ENCODE data around the gene ADGRV1.
A peak's percentile ranks its signal among the peaks of the same experiment; 100 is the strongest.
"Not testable (repeated sequence)": the region's sequence is repeated elsewhere in the genome, so short reads cannot be mapped to it uniquely, and the experiment has no call there.

ADGRV1 gene

DNA sequence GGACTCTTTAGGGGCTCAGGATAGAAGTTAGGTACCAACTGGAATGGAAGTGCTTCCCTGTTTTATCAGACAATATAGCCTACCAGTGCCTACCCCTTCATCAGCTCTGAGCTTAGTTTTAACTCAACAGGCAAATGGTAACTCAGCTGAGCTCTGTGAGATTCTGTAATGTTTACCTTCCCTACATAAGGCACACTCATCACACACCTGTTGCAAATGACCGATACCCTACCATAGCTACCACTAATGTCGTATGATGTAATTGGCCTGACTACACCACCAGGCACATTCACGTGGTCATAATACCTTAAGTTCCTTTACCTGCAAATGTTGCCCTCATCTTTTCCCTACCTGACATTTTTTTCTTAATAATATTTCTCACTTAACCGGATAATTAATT lies 254.8 kb downstream of the ADGRV1 start:
- ATAC-seq (no peak), DNase-seq (no peak)
- H3K27ac Mint-ChIP-seq: no peak overlapping the region
- H3K4me3 Mint-ChIP-seq: no peak overlapping the region
- H3K27me3 Mint-ChIP-seq: no peaks in the 10 kb centered on the region
- no peaks in the 10 kb centered on the region for H3K4me1 Mint-ChIP-seq
- no peaks in the 10 kb centered on the region for H3K9me3 Mint-ChIP-seq

DNA sequence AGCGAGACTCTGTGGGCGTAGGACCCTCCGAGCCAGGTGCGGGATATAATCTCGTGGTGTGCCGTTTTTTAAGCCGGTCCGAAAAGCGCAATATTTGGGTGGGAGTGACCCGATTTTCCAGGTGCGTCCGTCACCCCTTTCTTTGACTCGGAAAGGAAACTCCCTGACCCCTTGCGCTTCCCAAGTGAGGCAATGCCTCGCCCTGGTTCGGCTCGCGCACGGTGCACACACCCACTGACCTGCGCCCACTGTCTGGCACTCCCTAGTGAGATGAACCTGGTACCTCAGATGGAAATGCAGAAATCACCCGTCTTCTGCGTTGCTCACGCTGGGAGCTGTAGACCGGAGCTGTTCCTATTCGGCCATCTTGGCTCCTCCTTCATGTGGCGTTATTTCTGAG lies 263.5 kb downstream of the ADGRV1 start:
- peaks cover 11% of the 10 kb centered on the region for H3K27me3 Mint-ChIP-seq
- DNase-seq, H3K9me3 Mint-ChIP-seq, ATAC-seq, H3K4me3 Mint-ChIP-seq, H3K27ac Mint-ChIP-seq, H3K4me1 Mint-ChIP-seq: not testable (repeated sequence)

DNA sequence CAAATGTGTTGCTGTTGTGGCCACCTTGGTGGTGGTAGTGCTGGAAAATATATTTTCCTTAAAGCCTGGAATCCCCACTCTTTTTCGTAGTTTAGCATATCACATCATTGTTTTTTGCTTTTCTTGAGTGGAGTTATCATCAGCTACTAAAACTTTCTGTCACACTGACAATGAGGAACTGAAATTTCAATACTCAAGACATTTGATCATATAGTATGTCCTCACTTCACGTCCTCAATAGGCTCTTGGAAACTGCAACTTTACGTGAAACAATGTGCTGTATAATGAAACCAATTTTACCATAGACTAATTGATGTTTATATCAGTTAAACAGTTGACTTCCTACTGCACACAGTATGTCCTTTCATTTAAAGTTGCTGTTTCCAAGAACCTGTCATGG lies 265.8 kb downstream of the ADGRV1 start:
- H3K9me3 Mint-ChIP-seq: no peaks in the 10 kb centered on the region
- no peaks in the 10 kb centered on the region for H3K4me1 Mint-ChIP-seq
- ATAC-seq (no peak), DNase-seq (no peak)
- no peak overlapping the region for H3K27ac Mint-ChIP-seq
- no peak overlapping the region for H3K4me3 Mint-ChIP-seq
- H3K27me3 Mint-ChIP-seq: peaks cover 11% of the 10 kb centered on the region

DNA sequence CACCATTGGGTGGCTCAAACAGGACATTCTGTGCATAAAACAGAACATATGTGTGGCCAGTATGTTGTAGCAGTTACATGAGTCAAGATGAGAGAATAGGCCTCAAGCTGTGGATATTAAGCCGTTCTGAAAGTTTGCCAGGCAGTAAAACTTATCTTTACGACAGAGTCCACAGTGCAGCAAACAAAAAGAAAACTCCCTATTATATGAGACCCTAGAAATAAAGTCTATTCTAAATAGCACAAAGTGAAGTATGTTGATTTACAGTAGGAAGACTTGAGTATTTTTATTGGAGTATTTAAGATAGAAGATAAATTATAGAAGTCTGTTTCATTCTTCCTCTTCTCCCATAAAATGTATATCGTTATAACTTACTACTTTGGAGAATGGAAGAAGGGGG lies 271.5 kb downstream of the ADGRV1 start:
- DNase-seq (no peak), ATAC-seq (no peak)
- Mint-ChIP-seq H3K9me3 (peaks cover 0 to 8% of the 10 kb centered on the region in 2 donors), H3K27ac (no peak overlapping the region), H3K4me1 (no peaks in the 10 kb centered on the region), H3K4me3 (no peak overlapping the region), H3K27me3 (peaks cover 12% of the 10 kb centered on the region)

DNA sequence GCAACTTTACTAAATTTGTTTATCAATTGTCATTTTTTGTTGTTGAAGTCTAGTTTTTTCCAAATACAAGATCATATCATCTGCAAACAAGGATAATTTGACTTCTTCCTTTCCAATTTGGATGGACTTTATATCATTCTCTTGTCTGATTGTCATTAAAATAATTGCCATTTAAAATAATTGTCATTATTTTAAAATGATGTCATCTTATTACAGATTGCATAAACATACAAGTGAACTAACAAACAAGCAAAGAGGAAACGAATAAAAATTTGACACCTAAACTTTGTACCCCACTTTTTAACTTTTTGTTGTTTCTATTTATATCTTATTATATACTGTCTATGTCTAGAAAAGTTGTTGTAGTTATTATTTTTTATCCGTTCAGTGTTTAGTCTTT lies 275.2 kb downstream of the ADGRV1 start:
- DNase-seq (no peak), ATAC-seq (no peak)
- H3K27ac Mint-ChIP-seq: no peak overlapping the region
- H3K9me3 Mint-ChIP-seq: peaks cover 0 to 8% of the 10 kb centered on the region in 2 donors
- H3K4me3 Mint-ChIP-seq: no peak overlapping the region
- peaks cover 18% of the 10 kb centered on the region for H3K27me3 Mint-ChIP-seq
- H3K4me1 Mint-ChIP-seq: no peaks in the 10 kb centered on the region

DNA sequence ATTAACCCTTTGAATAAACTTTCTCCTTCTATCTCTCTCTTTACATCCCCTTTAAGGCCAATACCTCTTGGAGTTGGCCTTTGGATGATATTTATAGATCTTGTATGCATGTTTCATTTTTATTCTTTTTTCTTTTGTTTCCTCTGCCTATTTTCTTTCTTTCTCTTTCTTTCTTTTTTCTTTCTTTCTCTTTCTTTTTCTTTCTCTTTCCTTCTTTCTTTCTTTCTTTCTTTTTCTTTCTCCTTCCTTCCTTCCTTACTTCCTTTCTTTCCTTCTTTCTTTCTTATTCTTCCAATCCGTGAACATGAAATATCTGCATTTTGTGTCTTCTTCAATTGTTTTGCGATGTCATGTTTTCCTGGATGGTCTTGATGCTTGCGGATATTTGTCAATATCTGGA lies 276.1 kb downstream of the ADGRV1 start:
- peaks cover 27% of the 10 kb centered on the region for H3K27me3 Mint-ChIP-seq
- no peak overlapping the region for H3K4me3 Mint-ChIP-seq
- H3K4me1 Mint-ChIP-seq: no peaks in the 10 kb centered on the region
- ATAC-seq: no peak
- no peak for DNase-seq
- no peak overlapping the region for H3K27ac Mint-ChIP-seq
- peaks cover 0 to 8% of the 10 kb centered on the region in 2 donors for H3K9me3 Mint-ChIP-seq

DNA sequence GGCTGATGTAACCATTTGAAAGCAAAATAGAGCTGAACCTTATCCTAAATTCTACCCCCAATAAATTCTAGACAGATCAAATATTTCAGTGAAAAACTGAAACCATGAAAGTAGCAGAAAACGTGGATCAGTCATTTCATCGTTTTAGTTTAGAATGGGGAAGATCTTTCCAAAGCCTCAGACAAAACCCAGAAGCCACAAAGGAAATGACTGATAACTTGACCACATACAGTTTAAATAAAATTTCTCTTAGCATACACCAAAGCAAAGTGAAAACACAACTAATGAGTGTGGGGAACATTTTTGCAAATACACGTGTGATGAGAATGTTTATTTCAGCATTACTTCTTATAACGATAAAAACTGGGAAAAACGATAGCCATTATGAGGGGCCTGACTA lies 284.8 kb downstream of the ADGRV1 start:
- Mint-ChIP-seq H3K4me1 (peaks cover 7% of the 10 kb centered on the region), H3K27ac (no peak overlapping the region), H3K9me3 (peaks cover 0 to 6% of the 10 kb centered on the region in 2 donors), H3K27me3 (peaks cover 39% of the 10 kb centered on the region), H3K4me3 (no peak overlapping the region)
- DNase-seq (no peak), ATAC-seq (peak; percentile 88)

DNA sequence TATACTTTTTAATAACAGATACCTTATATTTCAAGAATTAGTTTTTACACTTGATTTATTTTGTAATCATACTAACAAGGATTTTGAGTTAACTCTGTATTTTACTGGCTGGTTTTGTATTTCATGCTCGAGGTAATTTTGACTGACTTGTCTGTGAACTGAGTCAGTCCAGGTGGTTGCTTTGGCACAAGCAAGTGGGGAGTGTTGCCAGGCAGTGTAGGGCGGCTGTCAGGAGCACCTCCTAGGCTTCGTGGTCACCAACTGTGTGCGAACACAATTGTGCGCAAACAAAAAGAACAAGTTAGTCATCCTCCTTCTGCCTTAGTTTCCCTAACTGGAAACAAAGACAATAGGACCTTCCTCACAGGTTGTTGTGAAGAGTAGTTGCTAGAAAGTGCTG lies 286.3 kb downstream of the ADGRV1 start:
- no peak for ATAC-seq
- Mint-ChIP-seq H3K4me1 (peaks cover 7% of the 10 kb centered on the region), H3K4me3 (no peak overlapping the region), H3K27me3 (peaks cover 24% of the 10 kb centered on the region), H3K27ac (no peak overlapping the region), H3K9me3 (peaks cover 0 to 6% of the 10 kb centered on the region in 2 donors)
- no peak for DNase-seq

DNA sequence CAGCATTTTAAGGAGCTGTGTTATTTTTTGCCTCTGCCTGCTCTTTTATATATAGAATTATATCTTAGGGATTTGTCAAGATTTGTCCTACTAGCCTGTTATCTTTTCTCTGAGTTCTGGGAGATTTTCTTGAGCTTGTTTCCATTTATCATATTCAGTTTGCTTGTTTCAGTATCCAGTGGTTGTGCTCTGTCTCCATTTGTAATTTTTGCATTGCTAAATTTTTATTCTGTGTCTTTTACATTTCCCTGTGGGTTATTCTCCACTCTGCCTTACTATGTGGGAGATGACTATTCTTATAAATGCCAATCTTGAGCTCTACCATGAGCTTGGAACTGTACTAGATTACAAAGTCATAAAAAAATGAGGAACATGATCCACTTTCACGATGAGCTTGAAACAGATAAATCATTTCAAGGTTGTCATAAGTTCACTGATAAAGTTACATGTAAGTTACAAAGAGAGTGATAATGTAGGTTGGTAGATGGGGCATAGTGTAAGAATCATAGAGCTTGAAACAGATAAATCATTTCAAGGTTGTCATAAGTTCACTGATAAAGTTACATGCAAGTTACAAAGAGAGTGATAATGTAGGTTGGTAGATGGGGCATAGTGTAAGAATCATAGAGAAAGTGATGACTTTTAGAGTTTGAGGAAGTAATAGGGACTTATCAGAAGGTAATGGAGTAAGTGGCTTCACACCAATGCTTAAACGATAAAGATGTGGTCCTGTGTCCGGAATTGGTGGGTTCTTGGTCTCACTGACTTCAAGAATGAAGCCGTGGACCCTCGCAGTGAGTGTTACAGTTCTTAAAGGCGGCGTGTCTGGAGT lies 287.3 kb downstream of the ADGRV1 start:
- H3K9me3 Mint-ChIP-seq: peaks cover 0 to 6% of the 10 kb centered on the region in 2 donors
- ATAC-seq (no peak), DNase-seq (no peak)
- H3K4me1 Mint-ChIP-seq: peaks cover 7% of the 10 kb centered on the region
- H3K27me3 Mint-ChIP-seq: peaks cover 17% of the 10 kb centered on the region
- no peak overlapping the region for H3K27ac Mint-ChIP-seq
- no peak overlapping the region for H3K4me3 Mint-ChIP-seq

DNA sequence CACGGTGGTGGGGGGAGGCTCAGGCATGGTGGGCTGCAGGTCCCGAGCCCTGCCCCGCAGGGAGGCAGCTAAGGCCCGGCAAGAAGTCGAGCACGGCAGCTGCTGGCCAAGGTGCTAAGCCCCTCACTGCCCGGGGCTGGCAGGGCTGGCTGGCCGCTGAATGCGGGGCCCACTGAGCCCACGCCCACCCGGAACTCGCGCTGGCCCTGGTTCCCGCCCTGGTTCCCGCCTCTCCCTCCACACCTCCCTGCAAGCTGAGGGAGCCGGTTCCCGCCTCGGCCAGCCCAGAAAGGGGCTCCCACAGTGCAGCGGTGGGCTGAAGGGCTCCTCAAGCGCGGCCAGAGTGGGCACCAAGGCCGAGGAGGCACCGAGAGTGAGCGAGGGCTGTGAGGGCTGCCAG lies 289.0 kb downstream of the ADGRV1 start:
- not testable (repeated sequence) for DNase-seq, ATAC-seq, H3K9me3 Mint-ChIP-seq, H3K27ac Mint-ChIP-seq, H3K4me3 Mint-ChIP-seq, H3K4me1 Mint-ChIP-seq
- peaks cover 17% of the 10 kb centered on the region for H3K27me3 Mint-ChIP-seq

DNA sequence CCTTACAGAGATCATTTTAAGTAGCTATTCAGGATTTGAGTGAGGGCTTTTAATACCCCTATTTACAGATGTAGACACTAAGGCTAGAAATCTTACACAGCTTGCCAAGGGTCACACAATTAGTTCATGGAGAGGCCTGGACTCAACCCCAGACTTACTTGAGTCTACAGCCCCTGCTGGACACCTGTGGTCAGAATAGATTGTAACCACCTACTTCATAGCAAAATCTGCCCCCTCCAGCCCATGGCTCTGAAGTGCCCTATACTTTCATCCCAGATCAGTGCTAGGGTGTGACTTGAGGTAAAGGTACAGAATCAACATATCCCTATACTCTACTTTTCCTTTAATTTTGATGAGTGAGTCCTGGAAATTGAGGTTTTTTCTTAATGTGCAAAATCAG lies 291.3 kb downstream of the ADGRV1 start:
- H3K4me3 Mint-ChIP-seq: no peak overlapping the region
- no peak for ATAC-seq
- no peak overlapping the region for H3K27ac Mint-ChIP-seq

DNA sequence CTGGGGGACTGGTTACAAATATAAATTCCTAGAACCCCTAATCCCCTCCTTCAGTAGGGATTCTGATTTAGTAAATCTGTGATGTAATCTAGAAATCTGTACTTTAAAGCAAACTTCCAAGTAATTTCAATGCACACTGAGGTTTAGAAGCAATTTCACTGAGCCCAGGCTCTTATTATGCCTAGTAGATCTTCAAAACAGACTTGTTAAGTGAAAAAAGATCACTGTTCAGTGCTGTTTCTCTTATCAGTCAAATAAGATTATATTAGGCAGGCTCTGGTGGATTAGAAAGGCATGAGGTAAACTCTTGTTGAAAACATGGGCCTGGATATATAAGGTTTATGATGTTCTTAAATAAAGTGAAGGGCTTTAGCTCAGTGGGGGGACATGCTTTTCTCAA lies 293.9 kb downstream of the ADGRV1 start:
- DNase-seq: no peak
- ATAC-seq: no peak
- Mint-ChIP-seq H3K27ac (no peak overlapping the region), H3K27me3 (no peaks in the 10 kb centered on the region), H3K4me3 (no peak overlapping the region), H3K9me3 (no peaks in the 10 kb centered on the region), H3K4me1 (no peaks in the 10 kb centered on the region)

More for the DNA sequence above, 291.3 kb downstream of the ADGRV1 start:
- DNase-seq: no peak
- H3K9me3 Mint-ChIP-seq: peaks cover 0 to 6% of the 10 kb centered on the region in 2 donors
- H3K4me1 Mint-ChIP-seq: no peaks in the 10 kb centered on the region
- H3K27me3 Mint-ChIP-seq: peaks cover 17% of the 10 kb centered on the region

DNA sequence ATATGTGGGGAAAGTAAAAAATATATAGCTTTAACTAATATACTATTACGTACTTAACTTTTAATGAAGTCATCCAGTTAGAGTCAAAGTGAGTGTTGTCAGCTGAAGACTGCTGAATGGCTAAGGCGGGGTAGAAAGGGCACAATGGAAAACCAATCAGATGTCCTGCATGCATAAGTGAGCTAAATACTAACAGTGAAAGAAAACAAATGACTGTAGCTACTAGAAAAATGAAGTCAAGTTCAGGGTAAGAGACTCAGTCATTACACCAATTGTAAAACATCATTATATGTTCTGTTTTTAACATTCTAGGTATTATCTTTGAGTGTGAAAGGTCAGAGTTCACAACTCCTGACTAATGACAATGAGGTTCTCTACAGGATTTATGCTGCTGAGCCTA lies 295.2 kb downstream of the ADGRV1 start:
- Mint-ChIP-seq H3K4me1 (no peaks in the 10 kb centered on the region), H3K9me3 (no peaks in the 10 kb centered on the region), H3K27ac (no peak overlapping the region), H3K27me3 (no peaks in the 10 kb centered on the region), H3K4me3 (no peak overlapping the region)
- DNase-seq (no peak), ATAC-seq (no peak)

DNA sequence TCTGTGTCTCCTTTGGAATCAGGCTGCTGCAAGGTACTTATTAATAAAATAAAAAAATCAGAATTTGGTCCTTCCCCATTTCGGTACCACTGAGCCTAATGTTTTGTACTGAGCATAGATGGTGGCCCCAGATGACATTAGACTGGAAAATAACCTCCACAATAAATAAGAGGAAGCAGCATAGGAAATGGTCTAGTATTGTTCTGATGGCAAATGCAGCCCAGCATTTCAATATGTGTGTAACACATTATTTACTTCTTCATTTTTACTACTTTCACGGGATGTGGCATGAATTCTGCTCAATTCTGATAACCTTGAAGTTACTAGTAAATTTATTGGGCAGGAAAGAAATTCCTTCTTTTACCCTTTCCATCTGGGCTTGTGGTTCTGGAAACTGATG lies 295.6 kb downstream of the ADGRV1 start:
- ATAC-seq: no peak
- Mint-ChIP-seq H3K4me1 (no peaks in the 10 kb centered on the region), H3K27ac (no peak overlapping the region), H3K9me3 (no peaks in the 10 kb centered on the region), H3K27me3 (no peaks in the 10 kb centered on the region), H3K4me3 (no peak overlapping the region)
- DNase-seq: no peak

DNA sequence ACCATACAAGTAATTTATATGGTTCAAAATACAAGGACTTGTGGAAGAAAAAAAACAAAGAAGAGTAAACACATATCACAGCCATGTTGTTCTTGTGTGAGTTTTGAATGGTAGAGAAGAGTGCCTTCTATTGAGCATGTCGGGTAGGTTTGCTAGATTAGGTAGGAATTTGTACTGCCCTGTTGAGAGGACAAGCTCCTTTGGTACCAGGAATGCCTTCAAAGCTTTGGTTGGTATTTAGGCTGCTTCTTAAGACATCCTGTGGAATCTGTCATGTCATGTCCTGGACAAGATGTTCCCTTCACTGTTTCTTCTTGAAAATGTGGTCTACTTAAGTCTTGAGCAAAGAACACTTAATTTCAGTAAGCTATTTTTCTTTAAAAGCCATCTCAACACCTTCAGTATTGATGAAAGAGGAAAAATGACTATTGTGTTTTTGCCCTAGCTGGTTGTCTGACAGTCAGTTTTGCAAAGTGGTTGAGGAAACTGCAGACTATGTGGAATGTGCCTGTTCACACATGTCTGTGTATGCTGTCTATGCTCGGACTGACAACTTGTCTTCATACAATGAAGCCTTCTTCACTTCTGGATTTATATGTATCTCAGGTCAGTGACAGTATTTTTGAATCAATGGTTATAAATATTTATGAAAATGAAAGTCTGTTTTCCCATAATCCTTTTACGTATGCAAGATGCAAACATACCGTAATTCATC lies 296.9 kb downstream of the ADGRV1 start:
- H3K27me3 Mint-ChIP-seq: no peaks in the 10 kb centered on the region
- no peaks in the 10 kb centered on the region for H3K9me3 Mint-ChIP-seq
- H3K27ac Mint-ChIP-seq: no peak overlapping the region
- H3K4me1 Mint-ChIP-seq: no peaks in the 10 kb centered on the region
- no peak for ATAC-seq
- no peak overlapping the region for H3K4me3 Mint-ChIP-seq
- DNase-seq: no peak

DNA sequence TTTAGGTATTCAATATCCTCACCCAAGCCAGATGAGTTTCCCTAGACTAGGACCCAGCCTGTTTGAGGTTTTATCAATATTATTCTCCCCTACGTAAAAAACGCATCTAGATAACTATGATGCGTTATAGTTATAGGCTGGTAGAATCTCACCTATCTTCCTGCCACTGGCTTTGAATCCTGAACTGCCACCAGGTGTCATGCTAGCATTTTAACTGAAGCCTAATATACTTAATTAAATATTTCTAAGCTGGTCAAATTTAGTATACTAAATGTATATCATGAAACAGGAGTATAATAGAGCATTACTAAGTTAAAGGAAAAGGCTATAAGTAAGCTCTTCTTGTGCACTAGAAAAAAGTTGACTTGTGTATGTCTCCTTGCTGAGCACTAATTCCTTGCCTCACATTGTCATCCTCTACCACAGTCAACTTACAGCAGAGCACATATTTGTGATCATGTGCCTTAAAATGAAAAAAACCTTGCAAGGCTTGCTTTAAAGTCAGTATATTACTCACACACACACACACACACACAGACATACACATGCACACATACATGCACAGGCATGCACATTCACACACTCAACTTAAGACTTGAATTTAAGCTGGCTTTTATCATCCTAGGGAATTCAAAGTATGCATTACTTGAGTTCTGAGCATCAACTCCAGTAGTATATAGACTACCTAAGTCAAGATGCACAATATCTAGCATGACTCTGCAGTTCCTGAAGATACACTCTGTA lies 303.4 kb downstream of the ADGRV1 start:
- ATAC-seq (no peak), DNase-seq (no peak)
- H3K27me3 Mint-ChIP-seq: no peaks in the 10 kb centered on the region
- no peak overlapping the region for H3K27ac Mint-ChIP-seq
- H3K4me3 Mint-ChIP-seq: no peak overlapping the region
- no peaks in the 10 kb centered on the region for H3K9me3 Mint-ChIP-seq
- H3K4me1 Mint-ChIP-seq: no peaks in the 10 kb centered on the region
